ENCODE results near the gene SEMG2.

SEMG2 gene

GRCh38 chr20:45229264-45230056 lies 8.3 kb downstream of the SEMG2 start:
- DNase-seq: no peak

GRCh38 chr20:45230631-45231030 lies 9.5 kb downstream of the SEMG2 start:
- no peak for DNase-seq

GRCh38 chr20:45235995-45236394 lies 14.8 kb downstream of the SEMG2 start:
- DNase-seq: no peak

- no peak for DNase-seq
Measured at GRCh38 chr20:45238139-45238538, 17.0 kb downstream of the SEMG2 start.

GRCh38 chr20:45246109-45246508 lies 24.9 kb downstream of the SEMG2 start:
- no peak for DNase-seq

- no peak for DNase-seq
Measured at GRCh38 chr20:45247865-45248264, 26.7 kb downstream of the SEMG2 start.

GRCh38 chr20:45248609-45249008 lies 27.4 kb downstream of the SEMG2 start:
- no peak for DNase-seq

GRCh38 chr20:45251884-45252560 lies 30.8 kb downstream of the SEMG2 start:
- DNase-seq: no peak

GRCh38 chr20:45253261-45253660 lies 32.1 kb downstream of the SEMG2 start:
- DNase-seq: no peak

GRCh38 chr20:45254383-45255262 lies 33.5 kb downstream of the SEMG2 start, which contains the start of gene SLPI:
Gene SLPI, minus strand, starts transcription at chr20:45254564. Its CDS starts 21 bp downstream, at chr20:45254543.
- no peak for DNase-seq

GRCh38 chr20:45257161-45257560 lies 36.0 kb downstream of the SEMG2 start:
- DNase-seq: no peak

- no peak for DNase-seq
Measured at GRCh38 chr20:45257711-45258110, 36.5 kb downstream of the SEMG2 start.

- DNase-seq: no peak
Measured at GRCh38 chr20:45258259-45258658, 37.1 kb downstream of the SEMG2 start.

GRCh38 chr20:45258664-45259063 lies 37.5 kb downstream of the SEMG2 start:
- DNase-seq: no peak

- no peak for DNase-seq
Measured at GRCh38 chr20:45263556-45264266, 42.5 kb downstream of the SEMG2 start.

- no peak for DNase-seq
Measured at GRCh38 chr20:45266977-45267376, 45.8 kb downstream of the SEMG2 start.

- no peak for DNase-seq
Measured at GRCh38 chr20:45268531-45268930, 47.4 kb downstream of the SEMG2 start.

GRCh38 chr20:45269056-45269455 lies 47.9 kb downstream of the SEMG2 start:
- no peak for DNase-seq

- no peak for DNase-seq
Measured at GRCh38 chr20:45269754-45270270, 48.6 kb downstream of the SEMG2 start.
